Fibroblast of upper back skin (primary cell): ENCODE measurements around the gene ZNF771.

Experiments
- DNase-seq: peaks from one replicate; pipeline ENCODE4 v3.0.0-alpha.2; 2013

Gene ZNF771

GRCh38 chr16:30399435-30400186 lies 7.8 kb upstream of the ZNF771 start:
- DNase-seq, result no peak

GRCh38 chr16:30401768-30402425 lies 5.5 kb upstream of the ZNF771 start:
- DNase-seq, result no peak

- DNase-seq, result no peak
Observed at GRCh38 chr16:30406795-30407101, 658 bp upstream of the ZNF771 start.

- DNase-seq, result no peak
Observed at GRCh38 chr16:30407804-30408534, 563 bp downstream of the ZNF771 start.

- DNase-seq, result peak; percentile 84
Observed at GRCh38 chr16:30409125-30410060, 2.0 kb downstream of the ZNF771 start.

GRCh38 chr16:30413112-30413806 lies 5.9 kb downstream of the ZNF771 start:
- DNase-seq, result no peak

- DNase-seq, result no peak
Observed at GRCh38 chr16:30414159-30414558, 6.8 kb downstream of the ZNF771 start.

GRCh38 chr16:30416047-30416603 lies 8.7 kb downstream of the ZNF771 start:
- no peak for DNase-seq

GRCh38 chr16:30416624-30417528 lies 9.5 kb downstream of the ZNF771 start:
- DNase-seq, result no peak

- peak; percentile 85 for DNase-seq
Observed at GRCh38 chr16:30417529-30418349, 10.3 kb downstream of the ZNF771 start.

GRCh38 chr16:30418350-30419181 lies 11.2 kb downstream of the ZNF771 start:
- no peak for DNase-seq

GRCh38 chr16:30421010-30421409 lies 13.6 kb downstream of the ZNF771 start:
- no peak for DNase-seq

GRCh38 chr16:30428055-30428454 lies 20.6 kb downstream of the ZNF771 start:
- no peak for DNase-seq

- no peak for DNase-seq
Observed at GRCh38 chr16:30429418-30429677, 21.9 kb downstream of the ZNF771 start.

- DNase-seq, result peak; percentile 99
Observed at GRCh38 chr16:30429678-30430427, 22.4 kb downstream of the ZNF771 start, which contains the start of gene DCTPP1. Gene DCTPP1, minus strand, starts transcription at chr16:30430030. Its CDS starts 50 bp downstream, at chr16:30429980.

- no peak for DNase-seq
Observed at GRCh38 chr16:30430428-30430970, 23.1 kb downstream of the ZNF771 start.

- DNase-seq, result no peak
Observed at GRCh38 chr16:30434852-30435251, 27.4 kb downstream of the ZNF771 start.

GRCh38 chr16:30437511-30438046 lies 30.2 kb downstream of the ZNF771 start:
- no peak for DNase-seq
